MM.1S (cell line): ENCODE measurements around the gene FAM50A.

ENCODE experiments used
- DNase-seq: peaks from one replicate; pipeline ENCODE4 v3.0.0-alpha.2; 2015
- H2AFZ ChIP-seq: fragments of 300-600 bp; sonication (generic); 2 replicates; pipeline ENCODE4 v1.6.0; 2016; ENCODE audit warnings: antibody characterized with exemption, low read length
- H3F3A ChIP-seq: fragments of 300-600 bp; sonication (generic); 2 replicates; pipeline ENCODE4 v1.6.1; 2016; ENCODE audit warnings: mild to moderate bottlenecking, antibody characterized with exemption, low read length, moderate library complexity, mixed read lengths; ENCODE audit not compliant: insufficient read depth
- H3K27ac ChIP-seq: fragments of 300-600 bp; sonication (generic); 2 replicates; pipeline ENCODE4 v1.5.1; 2016; ENCODE audit warnings: mild to moderate bottlenecking, low read length
- H3K27me3 ChIP-seq: fragments of 300-600 bp; sonication (generic); replicated peaks from 2 replicates; pipeline ENCODE4 v1.6.0; 2016; ENCODE audit warnings: low read length; ENCODE audit not compliant: insufficient read depth
- H3K36me3 ChIP-seq: fragments of 300-600 bp; sonication (generic); replicated peaks from 2 replicates; pipeline ENCODE4 v1.6.1; 2016; ENCODE audit warnings: mild to moderate bottlenecking, low read length, mixed read lengths; ENCODE audit not compliant: insufficient read depth
- H3K4me1 ChIP-seq: fragments of 300-600 bp; sonication (generic); 2 replicates; pipeline ENCODE4 v1.6.1; 2016; ENCODE audit warnings: low read length, mixed read lengths
- H3K4me2 ChIP-seq: fragments of 300-600 bp; sonication (generic); 2 replicates; pipeline ENCODE4 v1.6.0; 2016; ENCODE audit warnings: low read depth, low read length
- H3K4me3 ChIP-seq: fragments of 300-600 bp; sonication (generic); 2 replicates; pipeline ENCODE4 v1.5.1; 2016; ENCODE audit warnings: low read length, mixed read lengths
- H3K79me2 ChIP-seq: fragments of 300-600 bp; sonication (generic); 2 replicates; pipeline ENCODE4 v1.6.1; 2016; ENCODE audit warnings: mixed run types, low read length, mixed read lengths
- H3K9ac ChIP-seq: fragments of 300-600 bp; sonication (generic); 2 replicates; pipeline ENCODE4 v1.6.1; 2016; ENCODE audit warnings: low read length, mixed read lengths
- H3K9me2 ChIP-seq: fragments of 300-600 bp; sonication (generic); replicated peaks from 2 replicates; pipeline ENCODE4 v1.6.1; 2016; ENCODE audit warnings: mild to moderate bottlenecking, low read length, mixed read lengths; ENCODE audit not compliant: insufficient read depth
- H3K9me3 ChIP-seq: fragments of 300-600 bp; sonication (generic); replicated peaks from 2 replicates; pipeline ENCODE4 v1.6.1; 2016; ENCODE audit warnings: mild to moderate bottlenecking, low read length, mixed read lengths; ENCODE audit not compliant: insufficient read depth
- H4K20me1 ChIP-seq: fragments of 300-600 bp; sonication (generic); 2 replicates; pipeline ENCODE4 v1.6.1; 2016; ENCODE audit warnings: mild to moderate bottlenecking, low read length, moderate library complexity, mixed read lengths; ENCODE audit not compliant: insufficient read depth
- CTCF ChIP-seq: fragments of 300-600 bp; sonication (generic); IDR thresholded peaks from 2 replicates; pipeline ENCODE4 v1.5.1; 2016; ENCODE audit warnings: antibody characterized with exemption, low read length, mixed read lengths
- EZH2 ChIP-seq: fragments of 300-600 bp; sonication (generic); optimal IDR thresholded peaks from 2 replicates; pipeline ENCODE3; 2017; ENCODE audit warnings: low read depth, mild to moderate bottlenecking, antibody characterized with exemption, low read length, mixed read lengths
- EZH2phosphoT487 ChIP-seq: fragments of 300-600 bp; sonication (generic); IDR thresholded peaks from 2 replicates; pipeline ENCODE4 v1.6.1; 2018; ENCODE audit warnings: antibody characterized with exemption, low read length

FAM50A gene

GRCh38 chrX:154443479-154443910 is 446 bp upstream of the FAM50A start:
- H3K4me3 ChIP-seq: peak overlapping the region; percentile 49
- no peaks in the 10 kb centered on the region for H3K9me3 ChIP-seq
- no peaks in the 10 kb centered on the region for H3K4me1 ChIP-seq
- no peak overlapping the region for H3K27ac ChIP-seq
- peaks cover 38% of the 10 kb centered on the region for H3K79me2 ChIP-seq
- DNase-seq: no peak
- TF ChIP-seq EZH2phosphoT487 (no peak), EZH2 (no peak)
- no peaks in the 10 kb centered on the region for H3K27me3 ChIP-seq
- peak overlapping the region; percentile 62; the same call in 1 of the 2 replicates for H3K4me2 ChIP-seq
- no peaks in the 10 kb centered on the region for H3K36me3 ChIP-seq
- peaks cover 8% of the 10 kb centered on the region for H3F3A ChIP-seq
- peak overlapping the region; percentile 37; the same call in 1 of the 2 replicates for H3K9ac ChIP-seq
- H4K20me1 ChIP-seq: no peaks in the 10 kb centered on the region
- no peaks in the 10 kb centered on the region for H3K9me2 ChIP-seq
- no peak overlapping the region for H2AFZ ChIP-seq

DNA sequence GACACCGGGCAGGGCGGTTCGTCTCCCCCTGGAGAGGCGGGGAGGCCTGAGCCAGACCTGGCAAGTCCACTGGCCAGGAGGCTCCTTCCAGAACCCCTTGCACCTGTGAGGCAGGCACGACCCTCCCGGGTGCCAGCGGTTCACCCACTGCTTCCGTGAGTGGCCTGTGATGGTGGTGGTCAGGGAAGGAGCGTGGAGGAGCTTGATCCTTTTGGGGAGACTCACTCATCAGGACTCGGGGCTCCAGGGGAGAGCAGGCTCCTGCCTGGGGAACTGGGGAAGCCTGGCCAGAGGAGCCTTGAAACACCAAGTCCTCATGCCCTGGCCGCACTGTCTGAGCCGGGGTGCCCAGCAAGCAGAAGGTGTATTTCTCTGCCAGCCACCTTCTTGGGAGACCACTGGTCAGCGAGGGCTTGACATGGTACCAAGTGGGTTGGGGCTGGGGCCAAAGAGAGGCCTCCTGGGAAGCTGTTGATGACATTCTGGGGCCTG is 860 bp downstream of the FAM50A start:
- Histone ChIP-seq H3K27ac (no peak overlapping the region), H3K9ac (peak overlapping the region; percentile 84), H3K36me3 (no peaks in the 10 kb centered on the region)

GRCh38 chrX:154445776-154446175 is 1.8 kb downstream of the FAM50A start:
- no peak overlapping the region for H2AFZ ChIP-seq
- no peaks in the 10 kb centered on the region for H3K27me3 ChIP-seq
- no peak for DNase-seq
- H3K27ac ChIP-seq: no peak overlapping the region
- no peak overlapping the region for H3K4me3 ChIP-seq
- H3K9me3 ChIP-seq: no peaks in the 10 kb centered on the region
- H3K36me3 ChIP-seq: no peaks in the 10 kb centered on the region
- H3K4me2 ChIP-seq: no peak overlapping the region
- no peak overlapping the region for H3K9ac ChIP-seq
- H4K20me1 ChIP-seq: no peaks in the 10 kb centered on the region
- H3K4me1 ChIP-seq: no peaks in the 10 kb centered on the region
- H3K9me2 ChIP-seq: no peaks in the 10 kb centered on the region
- peaks cover 20% of the 10 kb centered on the region for H3K79me2 ChIP-seq
- H3F3A ChIP-seq: peaks cover 8% of the 10 kb centered on the region
- TF ChIP-seq EZH2 (no peak), CTCF (no peak), EZH2phosphoT487 (no peak)

More for the DNA sequence above, 860 bp downstream of the FAM50A start:
- H3K27me3 ChIP-seq: no peaks in the 10 kb centered on the region
- H3K4me1 ChIP-seq: no peaks in the 10 kb centered on the region
- no peaks in the 10 kb centered on the region for H3K9me3 ChIP-seq
- peak overlapping the region; percentile 77 for H3K4me3 ChIP-seq
- DNase-seq: no peak
- H4K20me1 ChIP-seq: no peaks in the 10 kb centered on the region
- H3K4me2 ChIP-seq: peak overlapping the region; percentile 83
- peaks cover 8% of the 10 kb centered on the region for H3F3A ChIP-seq
- TF ChIP-seq EZH2phosphoT487 (no peak), EZH2 (no peak), CTCF (no peak)
- H3K79me2 ChIP-seq: peaks cover 27% of the 10 kb centered on the region
- no peaks in the 10 kb centered on the region for H3K9me2 ChIP-seq
- H2AFZ ChIP-seq: no peak overlapping the region

DNA sequence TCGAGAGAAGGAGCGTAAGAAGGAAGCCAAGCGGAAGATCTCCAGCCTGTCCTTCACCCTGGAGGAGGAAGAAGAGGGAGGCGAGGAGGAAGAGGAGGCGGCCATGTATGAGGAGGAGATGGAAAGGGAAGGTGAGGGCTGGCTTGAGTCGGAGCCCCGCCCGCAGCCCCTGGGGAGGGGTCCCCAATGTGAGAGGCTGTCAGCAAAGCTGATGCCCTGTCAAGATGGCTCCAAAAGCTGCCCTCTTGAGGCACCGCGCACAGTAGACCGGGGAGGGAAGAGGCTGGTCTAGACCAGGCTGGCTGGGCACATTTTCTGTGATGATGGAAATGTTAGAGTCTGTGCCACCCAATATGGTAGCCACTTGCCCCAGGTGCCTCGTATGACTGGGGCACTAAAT is 2.5 kb downstream of the FAM50A start:
- Histone ChIP-seq H3K4me3 (no peak overlapping the region), H3K79me2 (peaks cover 20% of the 10 kb centered on the region), H3K4me2 (no peak overlapping the region), H3K36me3 (no peaks in the 10 kb centered on the region), H3K4me1 (no peaks in the 10 kb centered on the region), H3K9me2 (no peaks in the 10 kb centered on the region), H3F3A (peaks cover 8% of the 10 kb centered on the region), H2AFZ (no peak overlapping the region), H3K27me3 (no peaks in the 10 kb centered on the region), H3K9me3 (no peaks in the 10 kb centered on the region), H3K9ac (no peak overlapping the region), H3K27ac (no peak overlapping the region), H4K20me1 (no peaks in the 10 kb centered on the region)
- TF ChIP-seq EZH2phosphoT487: no peak
- TF ChIP-seq CTCF: no peak
- no peak for TF ChIP-seq EZH2
- no peak for DNase-seq
